HepG2 (cell line): ENCODE data around the gene OSBPL9. TPM values are rescaled to one million over a fixed set of nuclear protein-coding genes. Genes with fewer than 3 reads are reported as not detected.
A peak's percentile ranks its signal among the peaks of the same experiment; 100 is the strongest.

Experiments used
- ATAC-seq: fragments of 200-7000 bp; cut with Tn5 transposase; 3 replicates; pipeline ENCODE4 v1.9.1; 2020; ENCODE audit warnings: mild to moderate bottlenecking, moderate library complexity
- BruUV-seq: library from RNA; stranded (reverse); fragments of 400-500 nt; replicated peaks from 2 replicates; lab custom pipeline; 2021; lab: Mats Ljungman, UMichigan
- CTCF ChIA-PET: fragments of 300-600 bp; formaldehyde crosslinking; extraction: SDS; loops from one replicate; lab custom pipeline; 2021; ENCODE audit warnings: low total read pairs, inconsistent platforms, low intra/inter-chr PET ratio; lab: Yijun Ruan, JAX
- POLR2A ChIA-PET: fragments of 350-600 bp; sonication (Branson Sonifier 250); formaldehyde crosslinking; loops from one replicate; lab custom pipeline; 2020; ENCODE audit warnings: antibody characterized with exemption, inconsistent platforms; lab: Yijun Ruan, JAX
- DNase-seq: peaks from one replicate; pipeline ENCODE4 v3.0.0-alpha.2; 2015; ENCODE audit warnings: low spot score
- FAIRE-seq: peaks from 3 replicates; lab custom pipeline; 2011; peaks lifted over from hg19 to GRCh38; lab: Jason Lieb, UNC
- H2AFZ ChIP-seq: one replicate; pipeline ENCODE4 v1.6.1; 2011; ENCODE audit warnings: low read length, inconsistent platforms
- H3K27ac ChIP-seq: fragments of 300-600 bp; 3 replicates; pipeline ENCODE4 v1.8.0; 2011; ENCODE audit warnings: mixed run types, mild to moderate bottlenecking, mixed read lengths, low read length, inconsistent platforms; ENCODE audit not compliant: insufficient read depth; ENCODE audit errors: extremely low read length
- H3K27me3 ChIP-seq, 2 experiments: fragments of 200-600 bp in 1 of 2; 2 replicates in 1 of 2; 3 replicates in 1 of 2; pipeline versions ENCODE4 v1.6.0 to v1.8.0; 2011; ENCODE audit warnings: low read length in 2 of 2, mild to moderate bottlenecking in 2 of 2, moderate library complexity in 2 of 2, inconsistent platforms in 1 of 2; ENCODE audit not compliant: insufficient read depth in 2 of 2, control insufficient read depth in 1 of 2
- H3K36me3 ChIP-seq, 2 experiments: fragments of 200-600 bp in 1 of 2; replicated peaks in 1 of 2; 2 replicates in 1 of 2; 3 replicates in 1 of 2; pipeline versions ENCODE4 v1.5.1 to v1.8.0; 2011; ENCODE audit warnings: low read length in 2 of 2, inconsistent platforms in 1 of 2; ENCODE audit not compliant: insufficient read depth in 2 of 2, control insufficient read depth in 1 of 2
- H3K4me1 ChIP-seq: 2 replicates; pipeline ENCODE4 v1.5.1; 2012; ENCODE audit warnings: low read length, inconsistent platforms; ENCODE audit not compliant: insufficient read depth
- H3K4me2 ChIP-seq: 2 replicates; pipeline ENCODE4 v1.6.0; 2011; ENCODE audit warnings: low read depth, low read length, inconsistent platforms
- H3K4me3 ChIP-seq, 3 experiments: fragments of 200-600 bp in 1 of 3; sonication (generic), shearing (Covaris generic) in 1 of 3; replicated peaks in 1 of 3; 2 replicates each; pipeline ENCODE4 v1.5.1; 2011 to 2016; ENCODE audit warnings: low read length in 3 of 3, inconsistent platforms in 2 of 3, low read depth in 2 of 3, mild to moderate bottlenecking in 2 of 3, control low read depth in 1 of 3, mixed read lengths in 1 of 3; ENCODE audit not compliant: insufficient read depth in 1 of 3
- H3K79me2 ChIP-seq: one replicate; pipeline ENCODE4 v1.6.1; 2011; ENCODE audit warnings: low read length, inconsistent platforms; ENCODE audit not compliant: insufficient read depth
- H3K9ac ChIP-seq: 2 replicates; pipeline ENCODE4 v1.6.0; 2011; ENCODE audit warnings: mild to moderate bottlenecking, low read depth, low read length, inconsistent platforms; ENCODE audit not compliant: insufficient read depth
- H3K9me3 ChIP-seq: 2 replicates; pipeline ENCODE4 v1.5.1; 2012; ENCODE audit warnings: mild to moderate bottlenecking, low read length
- H4K20me1 ChIP-seq: 2 replicates; pipeline ENCODE4 v1.6.0; 2011; ENCODE audit warnings: inconsistent platforms, mild to moderate bottlenecking, low read length, moderate library complexity; ENCODE audit not compliant: insufficient read depth
- BRCA1 ChIP-seq: sonication (generic); formaldehyde crosslinking; IDR thresholded peaks from 2 replicates; pipeline ENCODE4 v1.4.0; 2020; ENCODE audit warnings: missing genetic modification reagents
- DPF2 ChIP-seq: sonication (generic); formaldehyde crosslinking; IDR thresholded peaks from 2 replicates; pipeline ENCODE4 v1.4.0; 2020; ENCODE audit warnings: mild to moderate bottlenecking, low read depth, missing genetic modification reagents, borderline replicate concordance
- HOXA5 ChIP-seq: sonication (generic); formaldehyde crosslinking; IDR thresholded peaks from 2 replicates; pipeline ENCODE4 v1.4.0; 2020; ENCODE audit warnings: missing genetic modification reagents
- MEF2D ChIP-seq: sonication (generic); formaldehyde crosslinking; IDR thresholded peaks from 2 replicates; pipeline ENCODE4 v1.5.1; 2020; ENCODE audit warnings: mild to moderate bottlenecking, missing genetic modification reagents
- MXD4 ChIP-seq: IDR thresholded peaks from 2 replicates; pipeline ENCODE4 v1.6.1; 2016; ENCODE audit warnings: mild to moderate bottlenecking, missing biosample characterization, missing genetic modification reagents
- RAD21 ChIP-seq: fragments of 450-650 bp; formaldehyde crosslinking; IDR thresholded peaks from 2 replicates; pipeline ENCODE4 v1.5.0; 2020; ENCODE audit warnings: mild to moderate bottlenecking
- SAP130 ChIP-seq: IDR thresholded peaks from 2 replicates; pipeline ENCODE4 v1.6.1; 2016; ENCODE audit warnings: low read depth
- SMC3 ChIP-seq: IDR thresholded peaks from 2 replicates; pipeline ENCODE4 v1.6.1; 2011; ENCODE audit warnings: low read length, improper control_type of control experiment
- STAG1 ChIP-seq: sonication (generic); formaldehyde crosslinking; IDR thresholded peaks from 2 replicates; pipeline ENCODE4 v1.4.0; 2020; ENCODE audit warnings: missing genetic modification reagents
- TEAD3 ChIP-seq: optimal IDR thresholded peaks from 2 replicates; pipeline ENCODE3; 2016; ENCODE audit warnings: borderline replicate concordance
- ZMYM4 ChIP-seq: sonication (generic); formaldehyde crosslinking; IDR thresholded peaks from 2 replicates; pipeline ENCODE4 v1.8.1; 2023; ENCODE audit warnings: mild to moderate bottlenecking, missing genetic modification reagents
- ZNF274 ChIP-seq: sonication (generic); formaldehyde crosslinking; IDR thresholded peaks from 2 replicates; pipeline ENCODE4 v1.5.1; 2020; ENCODE audit warnings: mild to moderate bottlenecking, missing genetic modification reagents
- ZNF790 ChIP-seq: sonication (generic); formaldehyde crosslinking; IDR thresholded peaks from 2 replicates; pipeline ENCODE4 v1.8.0; 2022; ENCODE audit warnings: missing genetic modification reagents, mild to moderate bottlenecking, borderline replicate concordance
- WGBS: methylation state at CpG from one replicate; pipeline ENCODE4 v1.1.6; 2017; ENCODE audit warnings: low lambda C conversion rate; 5-methylcytosine and 5-hydroxymethylcytosine counted together
- in situ Hi-C: cut with HindIII; loops from 2 replicates; pipeline ENCODE4 v1.10.0; 2017; ENCODE audit warnings: low pct_unique_long_range_greater_than_20kb; ENCODE audit not compliant: extremely low pct_ligation_motif_present
- intact Hi-C: fragments of 100-400 bp; cut with micrococcal nuclease; formaldehyde crosslinking; loops from one replicate; pipeline ENCODE4 v1.10.0; 2022; ENCODE audit not compliant: unreplicated experiment
- polyA plus RNA-seq, 8 experiments: library from polyadenylated mRNA; depleted of rRNA in 3 of 8; stranded (reverse) in 7 of 8; unstranded in 1 of 8; fragments of >200 nt; fragmentation: Illumina TruSeq in 4 of 8; extraction: Trizol in 4 of 8; gene quantifications; 2 replicates each; pipeline versions ENCODE4 v1.2.1 to v1.2.3, GENCODE V29; 2011 to 2016; ENCODE audit warnings: low read depth in 4 of 8, missing spikeins in 1 of 8, mixed read lengths in 1 of 8; ENCODE audit not compliant: insufficient read depth in 1 of 8
- total RNA-seq, 5 experiments: library from RNA; depleted of rRNA; stranded (reverse); fragments of >200 nt; fragmentation: Illumina TruSeq; extraction: Trizol; gene quantifications; 2 replicates each; pipeline ENCODE4 v1.2.3, GENCODE V29; 2016; ENCODE audit warnings: low read depth in 1 of 5
- TF ChIP-seq, protein P1 (sequence below): sonication (generic); formaldehyde crosslinking; IDR thresholded peaks from 2 replicates; pipeline ENCODE4 v1.5.0; 2020; ENCODE audit warnings: mild to moderate bottlenecking, missing genetic modification reagents, moderate library complexity
- TF ChIP-seq, protein P2 (sequence below): IDR thresholded peaks from 2 replicates; pipeline ENCODE4 v1.6.1; 2018; ENCODE audit warnings: missing genetic modification reagents

The OSBPL9 gene
- total and polyA plus RNA-seq, 2 of the 13 experiments (the other 11 are each of a cell fraction or from before 2014, with no cell fraction given) = 83.6 to 142 TPM

DNA sequence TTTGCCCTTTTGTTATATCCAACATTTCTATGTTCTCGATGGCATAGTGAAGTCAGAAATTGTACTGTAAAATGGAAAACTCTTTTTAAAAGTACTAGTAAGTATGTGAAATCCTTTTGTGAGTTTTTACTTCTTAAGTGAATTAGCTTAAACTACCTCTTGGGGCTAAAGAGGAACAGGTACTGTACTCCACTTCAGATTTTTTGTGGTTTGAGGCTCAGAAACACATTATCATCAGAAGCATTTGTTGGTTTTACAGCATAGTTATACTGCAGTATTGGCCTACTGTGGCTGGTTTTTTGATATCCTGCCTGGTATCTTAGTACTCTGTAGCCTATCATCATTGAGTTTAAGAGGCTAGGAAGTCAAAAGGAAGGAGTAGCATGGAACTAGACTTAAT, 144.5 kb downstream of the OSBPL9 start (continued):
- no peak for TF ChIP-seq MXD4
- TF ChIP-seq ZMYM4 (CRISPR knock-in tag) = no peak
- no peak for TF ChIP-seq MEF2D (CRISPR knock-in tag)

DNA sequence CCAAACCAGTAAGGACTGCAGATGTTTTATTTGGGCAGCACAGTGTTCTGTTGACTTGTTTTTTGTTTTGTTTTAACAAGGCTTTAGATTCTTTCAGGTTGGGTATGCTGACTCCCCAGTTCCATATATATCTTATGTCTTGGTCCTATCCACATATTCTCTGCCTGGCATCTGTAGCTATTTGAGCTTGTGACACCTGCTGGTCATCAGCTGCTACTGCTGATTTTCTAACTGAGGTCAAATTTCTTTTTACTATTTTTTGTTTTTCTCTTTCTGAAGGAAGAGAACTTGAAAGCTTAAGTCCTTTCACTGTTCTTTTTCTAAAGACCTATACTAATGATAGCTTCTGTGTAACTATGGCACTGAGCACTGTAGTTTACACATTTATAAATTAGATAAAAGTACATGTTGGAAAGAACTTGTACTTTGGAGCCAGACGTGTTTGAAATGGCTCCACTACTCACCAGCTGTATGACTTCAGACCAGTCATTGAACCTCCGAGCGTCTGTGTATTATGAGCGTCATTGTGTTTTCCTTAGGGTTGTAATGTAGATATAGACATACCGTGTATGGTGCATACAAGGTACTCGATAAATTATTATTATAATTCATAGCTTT, 152.2 kb downstream of the OSBPL9 start:
- ChIA-PET CTCF (interaction anchor here (1.1 to 2.1 kb wide), 2 partner anchors 142 to 200 kb away, joined by 3 to 20 read pairs; no protein-coding TSS in a partner anchor), POLR2A (interaction anchor here (1.3 to 1.5 kb wide), 2 partner anchors 152 to 250 kb away, joined by 3 read pairs; partner anchors contain the start of gene EPS15)
- no peaks in the 10 kb centered on the region; the same call in 1 of the 2 replicates for H3K4me1 ChIP-seq
- no peaks in the 10 kb centered on the region for H3K79me2 ChIP-seq
- WGBS = 90% methylated on average over 6 of the region's 6 CpGs
- no peak overlapping the region for H3K4me3 ChIP-seq
- no peak overlapping the region for H3K27ac ChIP-seq
- DNase-seq (peak; percentile 58), ATAC-seq (peak; percentile 82), FAIRE-seq (peak; percentile 77)
- no peaks in the 10 kb centered on the region for H3K27me3 ChIP-seq
- intact Hi-C loops (loop anchor here (1.0 to 2.0 kb wide), 2 partner anchors 142 to 200 kb away; no protein-coding TSS in a partner anchor), in situ Hi-C loops (loop anchor here (5.0 kb wide), 1 partner anchor 142 kb away; no protein-coding TSS in a partner anchor)
- H3K36me3 ChIP-seq = peaks cover 10 to 65% of the 10 kb centered on the region in 2 experiments
- no TSS peak for BruUV-seq
- no peak overlapping the region for H2AFZ ChIP-seq
- no peak overlapping the region for H3K4me2 ChIP-seq
- no peaks in the 10 kb centered on the region for H3K9me3 ChIP-seq
- no peaks in the 10 kb centered on the region; the same call in 1 of the 2 replicates for H4K20me1 ChIP-seq
- TF ChIP-seq BRCA1 (CRISPR knock-in tag) = 0 out of 2 replicates have a peak, but pooled peaks have one; percentile 19
- TF ChIP-seq, protein P1, sequence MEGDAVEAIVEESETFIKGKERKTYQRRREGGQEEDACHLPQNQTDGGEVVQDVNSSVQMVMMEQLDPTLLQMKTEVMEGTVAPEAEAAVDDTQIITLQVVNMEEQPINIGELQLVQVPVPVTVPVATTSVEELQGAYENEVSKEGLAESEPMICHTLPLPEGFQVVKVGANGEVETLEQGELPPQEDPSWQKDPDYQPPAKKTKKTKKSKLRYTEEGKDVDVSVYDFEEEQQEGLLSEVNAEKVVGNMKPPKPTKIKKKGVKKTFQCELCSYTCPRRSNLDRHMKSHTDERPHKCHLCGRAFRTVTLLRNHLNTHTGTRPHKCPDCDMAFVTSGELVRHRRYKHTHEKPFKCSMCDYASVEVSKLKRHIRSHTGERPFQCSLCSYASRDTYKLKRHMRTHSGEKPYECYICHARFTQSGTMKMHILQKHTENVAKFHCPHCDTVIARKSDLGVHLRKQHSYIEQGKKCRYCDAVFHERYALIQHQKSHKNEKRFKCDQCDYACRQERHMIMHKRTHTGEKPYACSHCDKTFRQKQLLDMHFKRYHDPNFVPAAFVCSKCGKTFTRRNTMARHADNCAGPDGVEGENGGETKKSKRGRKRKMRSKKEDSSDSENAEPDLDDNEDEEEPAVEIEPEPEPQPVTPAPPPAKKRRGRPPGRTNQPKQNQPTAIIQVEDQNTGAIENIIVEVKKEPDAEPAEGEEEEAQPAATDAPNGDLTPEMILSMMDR (CRISPR knock-in tag) = peak; percentile 70
- peak; percentile 82 for TF ChIP-seq STAG1 (CRISPR knock-in tag)
- TF ChIP-seq TEAD3 (CRISPR knock-in tag) = peak; percentile 32
- TF ChIP-seq, protein P2, sequence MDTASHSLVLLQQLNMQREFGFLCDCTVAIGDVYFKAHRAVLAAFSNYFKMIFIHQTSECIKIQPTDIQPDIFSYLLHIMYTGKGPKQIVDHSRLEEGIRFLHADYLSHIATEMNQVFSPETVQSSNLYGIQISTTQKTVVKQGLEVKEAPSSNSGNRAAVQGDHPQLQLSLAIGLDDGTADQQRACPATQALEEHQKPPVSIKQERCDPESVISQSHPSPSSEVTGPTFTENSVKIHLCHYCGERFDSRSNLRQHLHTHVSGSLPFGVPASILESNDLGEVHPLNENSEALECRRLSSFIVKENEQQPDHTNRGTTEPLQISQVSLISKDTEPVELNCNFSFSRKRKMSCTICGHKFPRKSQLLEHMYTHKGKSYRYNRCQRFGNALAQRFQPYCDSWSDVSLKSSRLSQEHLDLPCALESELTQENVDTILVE (CRISPR knock-in tag) = 0 out of 2 replicates have a peak, but pooled peaks have one; percentile 17
- TF ChIP-seq SMC3 = peak; percentile 89
- TF ChIP-seq ZNF790 (CRISPR knock-in tag) = no peak
- peak; percentile 62; the same call in 1 of the 2 replicates for TF ChIP-seq RAD21 (CRISPR knock-in tag)
- TF ChIP-seq HOXA5 (CRISPR knock-in tag) = 0 out of 2 replicates have a peak, but pooled peaks have one; percentile 22
- TF ChIP-seq DPF2 = no peak
- TF ChIP-seq SAP130 (CRISPR knock-in tag) = 0 out of 2 replicates have a peak, but pooled peaks have one; percentile 27
- no peak for TF ChIP-seq ZNF274 (CRISPR knock-in tag)
- H3K9ac ChIP-seq = no peak overlapping the region
